GM21381 (cell line): ENCODE results near the gene RAP1GAP2.
"Not testable (repeated sequence)": the region's sequence is repeated elsewhere in the genome, so short reads cannot be mapped to it uniquely, and the experiment has no call there.

Experiments
- ATAC-seq: cut with Tn5 transposase; IDR thresholded peaks from one replicate; pipeline ENCODE4 v1.9.1; 2021; ENCODE audit warnings: mild to moderate bottlenecking, moderate library complexity; ENCODE audit not compliant: unreplicated experiment

The RAP1GAP2 gene

GRCh38 chr17:2796164-2797125 is at the start of gene RAP1GAP2:
TSS of gene RAP1GAP2 (plus strand) at chr17:2796438. CDS start at chr17:2796528, 90 bp downstream.
- ATAC-seq: no peak

GRCh38 chr17:2749058-2749783 is 47.0 kb upstream of the RAP1GAP2 start, which contains the start of gene CCDC92B:
TSS of gene CCDC92B (minus strand) at chr17:2749652. CDS start at chr17:2735145, 14,507 bp downstream.
- no peak for ATAC-seq

- ATAC-seq: no peak
Observed at GRCh38 chr17:2749784-2750181, 46.5 kb upstream of the RAP1GAP2 start.

GRCh38 chr17:2750721-2751120 is 45.5 kb upstream of the RAP1GAP2 start:
- ATAC-seq: no peak

GRCh38 chr17:2751491-2751890 is 44.7 kb upstream of the RAP1GAP2 start:
- ATAC-seq: no peak

- ATAC-seq: no peak
Observed at GRCh38 chr17:2755891-2756724, 40.1 kb upstream of the RAP1GAP2 start.

- no peak for ATAC-seq
Observed at GRCh38 chr17:2758870-2759269, 37.4 kb upstream of the RAP1GAP2 start.

GRCh38 chr17:2770129-2770528 is 26.1 kb upstream of the RAP1GAP2 start:
- ATAC-seq: no peak

- no peak for ATAC-seq
Observed at GRCh38 chr17:2775206-2775605, 21.0 kb upstream of the RAP1GAP2 start.

- no peak for ATAC-seq
Observed at GRCh38 chr17:2776589-2777241, 19.5 kb upstream of the RAP1GAP2 start.

- ATAC-seq: no peak
Observed at GRCh38 chr17:2777242-2777867, 18.9 kb upstream of the RAP1GAP2 start.

GRCh38 chr17:2778489-2778888 is 17.7 kb upstream of the RAP1GAP2 start:
- ATAC-seq: no peak

- ATAC-seq: no peak
Observed at GRCh38 chr17:2779545-2779944, 16.7 kb upstream of the RAP1GAP2 start.

GRCh38 chr17:2780256-2780655 is 16.0 kb upstream of the RAP1GAP2 start:
- ATAC-seq: no peak

- ATAC-seq: no peak
Observed at GRCh38 chr17:2780931-2781454, 15.2 kb upstream of the RAP1GAP2 start.

GRCh38 chr17:2781598-2781997 is 14.6 kb upstream of the RAP1GAP2 start:
- not testable (repeated sequence) for ATAC-seq

- no peak for ATAC-seq
Observed at GRCh38 chr17:2782055-2782454, 14.2 kb upstream of the RAP1GAP2 start.

- ATAC-seq: no peak
Observed at GRCh38 chr17:2783310-2784030, 12.8 kb upstream of the RAP1GAP2 start.

GRCh38 chr17:2784864-2785263 is 11.4 kb upstream of the RAP1GAP2 start:
- ATAC-seq: no peak
